ENCODE data around the gene MROH2A. TPM values are rescaled to one million over a fixed set of nuclear protein-coding genes. Genes with fewer than 3 reads are reported as not detected.

MROH2A gene
- total RNA-seq, 1 experiment from 2014 or later = 1.4 TPM

GRCh38 chr2:233796254-233796653, 18.1 kb downstream of the MROH2A start:
- no TSS peak for BruUV-seq (replicated peaks)
- no peak overlapping the region for H3K4me2 ChIP-seq
- ChIA-PET CTCF (no interaction called here), POLR2A (ENCODE audit: unreplicated experiment) (no interaction called here)
- H2AFZ ChIP-seq = no peak overlapping the region
- no peak overlapping the region for H3K4me3 ChIP-seq
- no peaks in the 10 kb centered on the region for H4K20me1 ChIP-seq (ENCODE audit: insufficient read depth)
- no peaks in the 10 kb centered on the region for H3K9me3 ChIP-seq (ENCODE audit: insufficient read depth, low read depth)
- H3K9me2 ChIP-seq (ENCODE audit: insufficient read depth) = no peaks in the 10 kb centered on the region
- H3K36me3 ChIP-seq (ENCODE audit: low read depth) = no peaks in the 10 kb centered on the region
- DNase-seq = no peak
- H3K27ac ChIP-seq = no peak overlapping the region
- no peaks in the 10 kb centered on the region for H3K79me2 ChIP-seq (ENCODE audit: low read depth)
- H3F3A ChIP-seq (ENCODE audit: insufficient read depth, low read depth) = no peaks in the 10 kb centered on the region
- no peaks in the 10 kb centered on the region for H3K27me3 ChIP-seq (ENCODE audit: insufficient read depth, low read depth)
- no peak for TF ChIP-seq EZH2 (IDR thresholded peaks at IDR 0.05; ENCODE audit: low read depth)
- TF ChIP-seq CTCF (conservative IDR thresholded peaks at IDR 0.05) = no peak
- intact Hi-C loops (cut with micrococcal nuclease; ENCODE audit: unreplicated experiment) = no loop called here
- peaks cover 6% of the 10 kb centered on the region for H3K4me1 ChIP-seq (replicated peaks; ENCODE audit: insufficient read depth)

- no peaks in the 10 kb centered on the region for H3F3A ChIP-seq (ENCODE audit: insufficient read depth, low read depth)
- BruUV-seq (replicated peaks) = no TSS peak
- DNase-seq = no peak
- no peaks in the 10 kb centered on the region for H3K27me3 ChIP-seq (ENCODE audit: insufficient read depth, low read depth)
- H3K4me1 ChIP-seq (replicated peaks; ENCODE audit: insufficient read depth) = peaks cover 7% of the 10 kb centered on the region
- no peak for TF ChIP-seq EZH2 (IDR thresholded peaks at IDR 0.05; ENCODE audit: low read depth)
- ChIA-PET POLR2A (ENCODE audit: unreplicated experiment) (no interaction called here), CTCF (no interaction called here)
- no peaks in the 10 kb centered on the region for H3K36me3 ChIP-seq (ENCODE audit: low read depth)
- H3K9me3 ChIP-seq (ENCODE audit: insufficient read depth, low read depth) = no peaks in the 10 kb centered on the region
- no peak overlapping the region for H3K27ac ChIP-seq
- intact Hi-C loops (cut with micrococcal nuclease; ENCODE audit: unreplicated experiment) = no loop called here
- no peak overlapping the region for H3K4me2 ChIP-seq
- H3K79me2 ChIP-seq (ENCODE audit: low read depth) = no peaks in the 10 kb centered on the region
- H3K4me3 ChIP-seq = no peak overlapping the region
- no peaks in the 10 kb centered on the region for H3K9me2 ChIP-seq (ENCODE audit: insufficient read depth)
- H2AFZ ChIP-seq = no peak overlapping the region
- no peaks in the 10 kb centered on the region for H4K20me1 ChIP-seq (ENCODE audit: insufficient read depth)
These were observed 20.4 kb downstream of the MROH2A start for GRCh38 chr2:233798335-233799086.

- ChIA-PET POLR2A (ENCODE audit: unreplicated experiment) (no interaction called here), CTCF (no interaction called here)
- H3F3A ChIP-seq (ENCODE audit: insufficient read depth, low read depth) = no peaks in the 10 kb centered on the region
- BruUV-seq (replicated peaks) = no TSS peak
- no peaks in the 10 kb centered on the region for H3K9me3 ChIP-seq (ENCODE audit: insufficient read depth, low read depth)
- TF ChIP-seq EZH2 (IDR thresholded peaks at IDR 0.05; ENCODE audit: low read depth) (no peak), CTCF (conservative IDR thresholded peaks at IDR 0.05) (no peak)
- H4K20me1 ChIP-seq (ENCODE audit: insufficient read depth) = no peaks in the 10 kb centered on the region
- no peak overlapping the region for H3K4me3 ChIP-seq
- H3K4me1 ChIP-seq (replicated peaks; ENCODE audit: insufficient read depth) = peaks cover 7% of the 10 kb centered on the region
- H3K79me2 ChIP-seq (ENCODE audit: low read depth) = no peaks in the 10 kb centered on the region
- no peak overlapping the region for H3K27ac ChIP-seq
- H3K36me3 ChIP-seq (ENCODE audit: low read depth) = no peaks in the 10 kb centered on the region
- H2AFZ ChIP-seq = no peak overlapping the region
- H3K27me3 ChIP-seq (ENCODE audit: insufficient read depth, low read depth) = no peaks in the 10 kb centered on the region
- intact Hi-C loops (cut with micrococcal nuclease; ENCODE audit: unreplicated experiment) = no loop called here
- H3K9me2 ChIP-seq (ENCODE audit: insufficient read depth) = no peaks in the 10 kb centered on the region
- DNase-seq = no peak
- no peak overlapping the region for H3K4me2 ChIP-seq
These were observed 21.0 kb downstream of the MROH2A start for GRCh38 chr2:233799087-233799665.

Data from PC-9 (cell line).